HG02884 (cell line): ENCODE measurements around the gene NRP1.
"Not testable (repeated sequence)": the region's sequence is repeated elsewhere in the genome, so short reads cannot be mapped to it uniquely, and the experiment has no call there.

ENCODE experiments used
- ATAC-seq: cut with Tn5 transposase; IDR thresholded peaks from one replicate; pipeline ENCODE4 v1.9.1; 2021; ENCODE audit warnings: mild to moderate bottlenecking, moderate library complexity; ENCODE audit not compliant: unreplicated experiment

The NRP1 gene

GRCh38 chr10:33240931-33241330 is 93.5 kb downstream of the NRP1 start:
- ATAC-seq, result no peak

- no peak for ATAC-seq
Measured at GRCh38 chr10:33240258-33240657, 94.2 kb downstream of the NRP1 start.

GRCh38 chr10:33239257-33239656 is 95.2 kb downstream of the NRP1 start:
- no peak for ATAC-seq

GRCh38 chr10:33238643-33239042 is 95.8 kb downstream of the NRP1 start:
- no peak for ATAC-seq

- ATAC-seq, result no peak
Measured at GRCh38 chr10:33237736-33238624, 96.5 kb downstream of the NRP1 start.

GRCh38 chr10:33236916-33237315 is 97.6 kb downstream of the NRP1 start:
- ATAC-seq, result no peak

GRCh38 chr10:33235951-33236350 is 98.5 kb downstream of the NRP1 start:
- ATAC-seq, result no peak

- no peak for ATAC-seq
Measured at GRCh38 chr10:33235251-33235884, 99.1 kb downstream of the NRP1 start.

GRCh38 chr10:33234831-33235237 is 99.6 kb downstream of the NRP1 start:
- ATAC-seq, result no peak

GRCh38 chr10:33233635-33234034 is 100.8 kb downstream of the NRP1 start:
- no peak for ATAC-seq

GRCh38 chr10:33233221-33233620 is 101.2 kb downstream of the NRP1 start:
- no peak for ATAC-seq

GRCh38 chr10:33231621-33232350 is 102.7 kb downstream of the NRP1 start:
- no peak for ATAC-seq

- ATAC-seq, result no peak
Measured at GRCh38 chr10:33229949-33230267, 104.6 kb downstream of the NRP1 start.

- no peak for ATAC-seq
Measured at GRCh38 chr10:33229252-33229948, 105.1 kb downstream of the NRP1 start.

- ATAC-seq, result no peak
Measured at GRCh38 chr10:33228426-33228825, 106.0 kb downstream of the NRP1 start.

- ATAC-seq, result no peak
Measured at GRCh38 chr10:33227489-33227888, 107.0 kb downstream of the NRP1 start.

- no peak for ATAC-seq
Measured at GRCh38 chr10:33224251-33224965, 110.1 kb downstream of the NRP1 start.

GRCh38 chr10:33223326-33224000 is 111.0 kb downstream of the NRP1 start:
- ATAC-seq, result no peak

GRCh38 chr10:33222304-33222703 is 112.2 kb downstream of the NRP1 start:
- not testable (repeated sequence) for ATAC-seq

- ATAC-seq, result no peak
Measured at GRCh38 chr10:33217854-33218253, 116.6 kb downstream of the NRP1 start.
